Omental fat pad (tissue), 4 donors: ENCODE measurements around the gene CORO7. TPM values are rescaled to one million over a fixed set of nuclear protein-coding genes. Genes with fewer than 3 reads are reported as not detected.

Source experiments
- ATAC-seq: fragments of 150-250 bp; one replicate; pipeline ENCODE4 v1.9.1; 2016; ENCODE audit warnings: mild to moderate bottlenecking, moderate library complexity; ENCODE audit not compliant: low FRiP score
- DNase-seq: peaks from one replicate; pipeline ENCODE4 v3.0.0-alpha.2; 2019; ENCODE audit warnings: low spot score
- total RNA-seq, 4 donors: library from RNA; depleted of rRNA; stranded (reverse); fragments of >200 nt; gene quantifications; one replicate each; pipeline ENCODE4 v1.1.0, GENCODE V29; 2016
- TF ChIP-seq, protein P1 (sequence below), 3 donors: fragments of 450-650 bp; IDR thresholded peaks; one replicate each; pipeline ENCODE4 v1.5.1; 2016 to 2017; ENCODE audit warnings: antibody characterized with exemption in 3 of 3, mild to moderate bottlenecking in 3 of 3, moderate library complexity in 2 of 3

Gene CORO7
- total RNA-seq, 4 donors from 2014 or later: 15.1 to 46.3 (median 27.5) TPM

DNA sequence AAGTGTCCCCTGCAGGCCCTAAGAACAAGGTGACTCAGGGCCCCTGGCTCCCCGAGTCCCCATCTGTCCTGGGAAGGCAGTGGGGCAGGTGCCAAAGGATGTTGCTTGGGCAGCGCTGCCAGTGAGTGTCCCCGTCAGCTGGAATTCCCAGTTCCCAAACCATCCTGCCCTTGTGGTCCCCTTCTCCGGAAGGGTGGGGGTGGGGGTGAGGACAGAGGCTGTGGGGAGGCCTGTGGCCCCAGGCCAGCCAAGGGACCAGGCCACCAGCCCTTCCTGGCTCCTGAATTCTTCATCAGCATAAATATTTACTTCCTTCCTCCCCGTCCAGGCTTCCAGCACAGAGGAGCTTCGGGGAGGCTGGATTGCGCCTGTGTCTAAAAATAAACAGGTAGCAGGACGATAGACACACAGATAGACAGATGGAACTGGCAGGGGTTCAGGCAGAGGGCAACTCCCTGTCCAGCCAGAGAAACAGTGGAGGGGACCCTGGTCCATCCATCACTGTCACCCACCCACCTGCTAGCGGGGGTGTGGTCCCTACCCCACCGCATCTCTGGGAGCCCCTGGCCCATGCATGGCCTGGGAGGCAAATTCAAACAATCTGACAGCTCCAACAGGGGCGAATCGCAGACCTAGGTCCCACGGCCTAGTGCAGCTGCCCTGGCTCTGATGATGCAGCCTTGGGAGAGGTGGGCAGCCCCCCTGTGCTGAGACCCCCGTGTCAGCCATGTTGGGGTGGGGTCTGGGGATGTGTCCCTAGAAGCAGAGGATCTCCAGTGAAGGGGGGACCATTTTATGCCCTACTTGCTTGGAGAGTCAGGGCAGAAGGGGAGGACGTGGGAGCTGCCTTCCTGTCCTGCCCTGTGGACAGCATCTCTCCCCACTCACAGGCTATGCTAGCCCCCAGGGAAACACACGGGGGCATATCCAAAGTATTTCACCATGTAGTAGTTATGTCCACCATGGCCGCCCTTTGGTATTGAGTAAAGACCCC is 87.3 kb downstream of the CORO7 start:
- TF ChIP-seq, protein P1, sequence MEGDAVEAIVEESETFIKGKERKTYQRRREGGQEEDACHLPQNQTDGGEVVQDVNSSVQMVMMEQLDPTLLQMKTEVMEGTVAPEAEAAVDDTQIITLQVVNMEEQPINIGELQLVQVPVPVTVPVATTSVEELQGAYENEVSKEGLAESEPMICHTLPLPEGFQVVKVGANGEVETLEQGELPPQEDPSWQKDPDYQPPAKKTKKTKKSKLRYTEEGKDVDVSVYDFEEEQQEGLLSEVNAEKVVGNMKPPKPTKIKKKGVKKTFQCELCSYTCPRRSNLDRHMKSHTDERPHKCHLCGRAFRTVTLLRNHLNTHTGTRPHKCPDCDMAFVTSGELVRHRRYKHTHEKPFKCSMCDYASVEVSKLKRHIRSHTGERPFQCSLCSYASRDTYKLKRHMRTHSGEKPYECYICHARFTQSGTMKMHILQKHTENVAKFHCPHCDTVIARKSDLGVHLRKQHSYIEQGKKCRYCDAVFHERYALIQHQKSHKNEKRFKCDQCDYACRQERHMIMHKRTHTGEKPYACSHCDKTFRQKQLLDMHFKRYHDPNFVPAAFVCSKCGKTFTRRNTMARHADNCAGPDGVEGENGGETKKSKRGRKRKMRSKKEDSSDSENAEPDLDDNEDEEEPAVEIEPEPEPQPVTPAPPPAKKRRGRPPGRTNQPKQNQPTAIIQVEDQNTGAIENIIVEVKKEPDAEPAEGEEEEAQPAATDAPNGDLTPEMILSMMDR (IDR thresholded peaks at IDR 0.05): no peak
- DNase-seq: no peak
- ATAC-seq: peak; percentile 1

DNA sequence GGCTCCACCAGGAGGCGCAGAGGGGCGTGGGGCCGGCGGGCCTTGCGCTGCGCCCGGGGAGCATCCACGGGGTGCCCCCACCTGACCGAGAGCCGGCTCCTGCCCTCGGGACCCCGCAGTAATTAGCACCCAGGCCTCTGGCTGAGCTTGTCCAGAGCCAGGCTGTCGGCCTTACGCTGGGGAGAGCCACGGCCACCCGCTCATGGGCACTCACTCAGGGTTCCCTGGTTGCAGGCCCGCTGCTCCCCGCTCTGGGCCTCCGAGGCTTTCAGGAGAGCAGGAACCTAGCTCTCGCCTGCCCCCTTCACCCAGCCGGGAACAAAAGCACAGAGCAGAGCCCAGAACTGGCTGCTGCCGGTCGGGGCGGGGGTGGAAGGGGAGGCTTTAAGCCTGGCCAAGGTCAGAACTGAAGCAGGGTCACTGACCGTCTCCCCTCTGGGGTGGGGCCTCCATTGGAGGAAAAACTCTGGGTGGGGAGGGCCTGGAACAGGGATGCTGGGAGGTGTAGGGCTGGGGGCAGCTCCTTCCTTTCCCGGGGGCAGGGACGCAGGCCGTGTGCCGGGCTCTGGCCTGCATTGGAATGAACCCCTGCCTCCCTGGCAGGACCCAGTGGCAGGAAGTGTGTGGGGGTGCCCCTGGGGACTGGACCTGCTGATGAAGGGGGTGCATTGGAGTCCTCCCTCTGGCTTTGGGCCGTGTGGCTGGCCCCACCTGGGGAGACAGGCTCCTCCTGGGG is 88.2 kb downstream of the CORO7 start:
- TF ChIP-seq, protein P1 (IDR thresholded peaks at IDR 0.05): no peak
- DNase-seq (no peak), ATAC-seq (peak; percentile 67)

DNA sequence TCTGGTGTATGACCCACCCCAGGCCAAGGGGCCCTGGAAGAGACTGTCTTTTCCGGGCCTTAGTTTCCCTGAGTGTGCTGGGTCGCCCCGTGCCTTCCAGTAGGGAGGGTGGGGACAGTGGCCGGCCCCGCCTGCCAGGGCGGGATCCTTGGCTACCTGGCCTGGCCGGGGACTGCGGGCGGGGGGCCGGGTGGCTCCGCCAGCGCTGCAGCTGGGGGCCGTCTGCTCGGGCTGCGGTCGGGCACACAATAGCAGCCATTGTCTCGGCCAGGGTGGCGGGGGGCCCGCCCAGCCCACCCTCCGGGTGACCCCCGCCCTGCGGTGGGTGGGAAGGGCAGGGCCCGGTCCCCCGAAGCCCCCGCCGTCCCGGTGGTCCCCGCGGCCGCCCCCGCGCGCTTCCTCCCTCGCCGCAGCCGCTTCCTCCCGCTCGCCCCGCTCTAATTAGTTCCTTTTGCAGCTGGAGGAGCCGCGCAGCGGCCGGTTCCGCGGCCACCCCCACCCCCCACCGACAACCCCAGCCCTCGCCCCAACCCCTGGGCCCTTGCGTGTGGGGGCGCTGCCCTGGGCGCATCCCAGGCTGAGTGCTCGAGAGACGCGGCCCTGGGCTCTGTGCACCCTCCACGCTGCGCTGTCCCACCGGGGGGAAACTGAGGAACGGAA is 88.9 kb downstream of the CORO7 start:
- TF ChIP-seq, protein P1 (IDR thresholded peaks at IDR 0.05): no peak
- ATAC-seq (no peak), DNase-seq (no peak)

DNA sequence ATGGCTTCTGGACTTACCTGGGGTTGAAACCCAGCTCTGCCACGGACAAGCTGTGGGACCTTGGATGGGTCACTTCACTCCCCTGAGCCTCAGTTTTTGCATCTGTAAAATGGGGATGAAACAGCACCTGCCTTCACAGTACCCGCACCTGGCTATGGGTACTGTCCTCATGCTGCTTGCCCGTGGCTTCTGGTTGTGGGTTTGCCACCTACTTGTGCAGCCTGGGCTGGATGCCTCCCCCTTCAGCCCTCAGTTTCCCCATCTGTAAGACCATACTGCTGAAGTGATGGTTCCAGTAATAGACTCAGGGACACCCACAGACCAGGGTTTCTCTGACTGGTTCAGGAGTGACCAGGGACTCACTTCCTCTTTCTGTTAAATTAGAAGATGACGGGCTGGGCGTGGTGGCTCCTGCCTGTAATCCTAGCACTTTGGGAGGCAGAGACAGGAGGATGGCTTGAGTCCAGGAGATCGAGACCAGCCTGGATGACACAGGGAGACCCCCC is 91.1 kb downstream of the CORO7 start:
- TF ChIP-seq, protein P1 (IDR thresholded peaks at IDR 0.05): no peak
- ATAC-seq (no peak), DNase-seq (no peak)

DNA sequence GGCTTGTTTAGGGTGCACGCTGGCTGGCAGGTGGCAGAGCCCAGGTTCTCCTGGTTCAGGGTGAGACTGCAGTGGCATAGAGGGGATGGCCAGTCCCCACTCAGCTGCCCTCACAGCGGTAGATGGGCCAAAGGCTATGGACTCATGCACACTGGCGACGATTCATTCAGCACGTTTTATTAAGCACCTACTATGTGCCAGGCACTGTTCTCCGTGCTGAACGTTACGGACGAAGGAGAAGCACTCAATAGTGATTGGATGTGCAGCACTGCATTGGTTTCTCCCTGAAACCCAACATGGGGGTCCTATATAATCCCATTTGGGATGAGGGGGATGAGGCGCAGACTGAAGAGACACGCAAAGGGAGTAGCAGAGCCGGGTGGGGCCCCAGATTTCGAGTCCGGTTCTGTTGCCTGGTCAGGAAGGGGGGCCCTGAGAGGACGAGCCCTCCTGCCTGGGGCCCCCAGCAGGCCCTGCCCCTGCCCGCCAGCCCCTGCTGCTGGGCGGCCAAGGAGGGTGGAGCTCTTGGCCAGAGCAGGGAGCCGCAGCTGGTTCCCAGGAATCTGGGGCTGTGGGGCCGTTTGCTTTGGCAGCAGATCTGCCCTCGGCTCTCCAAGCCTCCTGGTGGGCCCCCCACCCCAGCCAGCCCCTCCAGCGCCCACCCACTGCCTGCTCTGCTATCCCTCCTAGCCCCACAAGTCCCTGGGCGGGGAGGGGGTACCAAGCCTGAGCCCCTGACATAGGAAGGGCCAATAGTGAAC is 91.7 kb downstream of the CORO7 start:
- ATAC-seq (no peak), DNase-seq (no peak)
- TF ChIP-seq, protein P1 (IDR thresholded peaks at IDR 0.05): no peak

DNA sequence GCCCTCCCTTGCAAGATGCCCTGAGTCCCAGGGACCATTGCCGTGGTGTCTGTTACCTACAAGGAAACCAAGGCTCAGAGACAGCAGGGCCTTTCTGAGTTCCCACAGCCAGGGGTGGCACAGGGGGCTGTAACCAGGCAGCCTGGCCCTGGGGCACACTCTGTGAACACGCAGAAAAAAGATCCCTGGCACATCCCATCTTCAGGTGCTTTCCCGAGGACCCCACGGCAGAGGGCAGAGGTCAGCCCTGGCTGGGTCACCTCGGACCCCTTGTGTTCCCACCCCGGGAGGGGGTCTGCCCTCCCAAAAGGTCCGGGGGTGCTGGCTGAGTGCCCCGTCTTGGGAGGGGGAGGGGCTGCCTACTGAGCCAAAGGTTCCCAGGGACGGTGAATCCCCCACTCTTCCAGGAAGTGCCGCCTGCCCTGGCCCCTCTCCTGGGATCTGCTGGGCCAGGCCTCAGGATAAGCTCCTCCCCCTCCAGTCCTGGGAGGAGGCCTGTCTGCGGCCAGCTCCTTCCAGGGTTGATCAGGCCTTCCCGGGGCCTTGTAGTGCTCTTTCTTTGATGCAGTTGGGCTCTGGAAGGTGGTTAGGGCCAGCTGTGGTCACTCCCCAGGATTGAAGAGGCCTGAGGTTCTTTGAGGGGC is 92.4 kb downstream of the CORO7 start:
- DNase-seq (no peak), ATAC-seq (peak; percentile 38)
- TF ChIP-seq, protein P1 (IDR thresholded peaks at IDR 0.05): no peak
